Posterior cingulate gyrus (tissue), 11 donors: ENCODE results near the gene SLC39A9.
"Not testable (repeated sequence)": the region's sequence is repeated elsewhere in the genome, so short reads cannot be mapped to it uniquely, and the experiment has no call there.

ENCODE experiments used
- DNase-seq, 10 donors: peaks; one replicate each; pipeline versions ENCODE4 v3.0.0 to v3.0.0-alpha.2; 2020 to 2021; ENCODE audit warnings: mixed read lengths in 3 of 10
- intact Hi-C: fragments of 100-400 bp; cut with DNase I; formaldehyde crosslinking; loops from one replicate; pipeline ENCODE4 v1.15.1; 2023

Gene SLC39A9

GRCh38 chr14:69471436-69471835 is 72.9 kb downstream of the SLC39A9 start:
- intact Hi-C loops, result no loop called here
- peak in 1 of 10 donors; percentile 30 for DNase-seq

- no peak for DNase-seq
- intact Hi-C loops, result no loop called here
Observed at GRCh38 chr14:69471916-69472315, 73.4 kb downstream of the SLC39A9 start.

- intact Hi-C loops, result no loop called here
Observed at GRCh38 chr14:69473260-69473659, 74.8 kb downstream of the SLC39A9 start.

GRCh38 chr14:69473946-69474345 is 75.5 kb downstream of the SLC39A9 start:
- no peak for DNase-seq
- intact Hi-C loops, result no loop called here

More at GRCh38 chr14:69473260-69473659, 74.8 kb downstream of the SLC39A9 start:
- DNase-seq, result no peak

- DNase-seq, result no peak
- intact Hi-C loops, result no loop called here
Observed at GRCh38 chr14:69475194-69475818, 76.8 kb downstream of the SLC39A9 start.

- DNase-seq, intact Hi-C loops: not testable (repeated sequence)
Observed at GRCh38 chr14:69476824-69477450, 78.4 kb downstream of the SLC39A9 start.

- DNase-seq, intact Hi-C loops: not testable (repeated sequence)
Observed at GRCh38 chr14:69478055-69478454, 79.6 kb downstream of the SLC39A9 start.

- intact Hi-C loops, result no loop called here
- DNase-seq, result no peak
Observed at GRCh38 chr14:69479696-69480095, 81.2 kb downstream of the SLC39A9 start.

- peak in 1 of 10 donors; percentile 11 for DNase-seq
- intact Hi-C loops, result no loop called here
Observed at GRCh38 chr14:69480136-69480535, 81.6 kb downstream of the SLC39A9 start.

- intact Hi-C loops, result no loop called here
- peak in 1 of 10 donors; percentile 19 for DNase-seq
Observed at GRCh38 chr14:69481815-69482568, 83.5 kb downstream of the SLC39A9 start.

GRCh38 chr14:69483765-69484443 is 85.4 kb downstream of the SLC39A9 start:
- intact Hi-C loops, result no loop called here
- DNase-seq, result peak in 6 of 10 donors; percentile 16 to 92 (median 60)

- DNase-seq, result peak in 5 of 10 donors; percentile 34 to 89 (median 83)
- intact Hi-C loops, result no loop called here
Observed at GRCh38 chr14:69484444-69485314, 86.2 kb downstream of the SLC39A9 start, which contains the start of gene PLEKHD1. PLEKHD1 (plus strand) TSS chr14:69484728; CDS start chr14:69484966, 238 bp downstream.

- DNase-seq, result peak in 2 of 10 donors; percentile 21 to 59
- intact Hi-C loops, result no loop called here
Observed at GRCh38 chr14:69485315-69485660, 86.8 kb downstream of the SLC39A9 start.

- intact Hi-C loops, result no loop called here
- DNase-seq, result peak in 1 of 10 donors; percentile 47
Observed at GRCh38 chr14:69485701-69486100, 87.2 kb downstream of the SLC39A9 start.

- peak in 2 of 10 donors; percentile 11 to 12 for DNase-seq
- intact Hi-C loops, result no loop called here
Observed at GRCh38 chr14:69487226-69487625, 88.7 kb downstream of the SLC39A9 start.

GRCh38 chr14:69487771-69488170 is 89.3 kb downstream of the SLC39A9 start:
- intact Hi-C loops, result no loop called here
- peak in 2 of 10 donors; percentile 11 to 12 for DNase-seq

- DNase-seq, result peak in 1 of 10 donors; percentile 19
- intact Hi-C loops, result no loop called here
Observed at GRCh38 chr14:69489495-69489894, 91.0 kb downstream of the SLC39A9 start.

GRCh38 chr14:69490219-69490918 is 91.9 kb downstream of the SLC39A9 start:
- intact Hi-C loops, result no loop called here
- no peak for DNase-seq

GRCh38 chr14:69491193-69491592 is 92.7 kb downstream of the SLC39A9 start:
- intact Hi-C loops, result no loop called here
- DNase-seq, result no peak
